Measurements from ENCODE around the gene FOCAD. TPM values are rescaled to one million over a fixed set of nuclear protein-coding genes. Genes with fewer than 3 reads are reported as not detected.

FOCAD gene
- total and polyA plus RNA-seq, 10 of the 15 experiments (the other 5 are each of a cell fraction or from before 2014, with no cell fraction given) = 13.7 to 93.0 (median 41.8) TPM

DNA sequence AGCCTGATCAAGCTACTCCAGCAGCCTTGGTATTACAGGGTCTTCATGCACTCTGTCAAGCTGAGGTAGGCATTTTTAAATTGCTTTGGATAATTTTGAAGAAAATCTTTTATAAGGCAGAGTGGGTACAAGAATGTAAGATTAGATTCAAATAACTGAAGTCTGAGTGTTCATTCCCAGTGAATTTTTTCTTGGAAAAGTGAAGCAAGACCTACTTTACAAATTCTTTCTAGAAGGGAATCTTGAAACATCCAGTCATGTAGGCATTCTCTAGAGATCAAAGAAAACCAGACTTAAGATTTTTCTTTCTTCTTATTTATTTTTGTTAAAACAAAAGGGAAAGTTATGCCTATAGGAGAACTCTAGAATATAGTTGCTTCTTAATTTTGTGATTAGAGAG lies 139.0 kb downstream of the FOCAD start:
- DNase-seq (ENCODE audit: low read depth, low spot score) (no peak), ATAC-seq (no peak), FAIRE-seq (no peak)
- Histone ChIP-seq H2AFZ (ENCODE audit: control insufficient read depth, low read depth, low read length) (no peak overlapping the region), H3K27me3 (replicated peaks in 1 of 2; ENCODE audit: control insufficient read depth in 2 of 2, insufficient read depth in 2 of 2, low read length in 1 of 2) (no peaks in the 10 kb centered on the region), H3K79me2 (ENCODE audit: control insufficient read depth, insufficient read depth, low read length) (no peaks in the 10 kb centered on the region), H3K9me3 (replicated peaks; ENCODE audit: control insufficient read depth, insufficient read depth, low read length) (no peaks in the 10 kb centered on the region; the same call in 2 of the 3 replicates), H3K4me1 (ENCODE audit: control insufficient read depth, insufficient read depth, low read length) (no peaks in the 10 kb centered on the region; the same call in 1 of the 2 replicates), H3K4me3 (no peak overlapping the region), H4K20me1 (ENCODE audit: control insufficient read depth, insufficient read depth) (no peaks in the 10 kb centered on the region), H3K36me3 (ENCODE audit: control insufficient read depth in 2 of 2, insufficient read depth in 2 of 2, low read length in 1 of 2) (peaks cover 0 to 13% of the 10 kb centered on the region in 2 experiments; a peak in 2 of 4 replicates), H3K4me2 (ENCODE audit: control insufficient read depth, insufficient read depth) (no peak overlapping the region), H3K27ac (ENCODE audit: control insufficient read depth, insufficient read depth) (no peak overlapping the region), H3K9ac (ENCODE audit: control insufficient read depth, insufficient read depth, low read length) (no peak overlapping the region)
- no peak for TF ChIP-seq PAX5 (IDR thresholded peaks at IDR 0.05; ENCODE audit: borderline replicate concordance, low read depth, low read length)
- TF ChIP-seq BHLHE40 (IDR thresholded peaks at IDR 0.05; ENCODE audit: borderline replicate concordance in 1 of 2, low read depth in 2 of 2, low read length in 1 of 2) = no peak
- no peak for TF ChIP-seq CREM (IDR thresholded peaks at IDR 0.05; ENCODE audit: low read depth)
- ChIA-PET CTCF (interaction anchor here (1.0 kb wide), 1 partner anchor 115 kb away, joined by 3 read pairs; no protein-coding TSS in a partner anchor), SMC1A (ENCODE audit: uncharacterized antibody, unreplicated experiment) (interaction anchor here (0.9 to 1.2 kb wide), 2 partner anchors 10 to 198 kb away, joined by 3 read pairs; no protein-coding TSS in a partner anchor), RAD21 (ENCODE audit: unreplicated experiment) (interaction anchor here (0.6 kb wide), 1 partner anchor 201 kb away, joined by 3 read pairs; the partner anchor contains the start of gene MLLT3), POLR2A (interaction anchor here (0.6 kb wide), 1 partner anchor 160 kb away, joined by 3 read pairs; no protein-coding TSS in a partner anchor)
- no TSS peak for BruUV-seq (replicated peaks)
- intact Hi-C loops (cut with micrococcal nuclease; ENCODE audit: unreplicated experiment) (no loop called here), in situ Hi-C loops (cut with MboI) (no loop called here)

DNA sequence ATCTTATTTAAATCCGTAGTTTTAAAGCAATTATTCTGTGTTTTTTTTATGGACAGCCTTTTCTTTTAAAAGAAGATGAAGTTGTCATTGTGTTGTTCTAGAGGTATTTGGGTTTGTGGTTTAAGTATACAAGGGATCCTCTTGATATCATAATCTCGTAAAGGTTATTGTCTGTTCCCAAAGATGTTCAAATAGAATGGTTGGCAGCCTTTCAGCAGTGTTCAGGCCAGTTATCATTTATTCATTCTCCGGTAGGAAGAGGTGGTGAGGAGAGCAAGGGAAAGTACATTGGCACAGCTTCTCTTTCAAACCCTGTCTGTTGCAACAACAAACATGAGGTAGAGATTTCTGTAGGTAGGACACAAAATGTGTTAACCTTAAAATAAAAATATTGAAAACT lies 147.0 kb downstream of the FOCAD start:
- SMC1A ChIA-PET (ENCODE audit: uncharacterized antibody, unreplicated experiment) = no interaction called here
- in situ Hi-C loops (cut with MboI) (no loop called here), intact Hi-C loops (cut with micrococcal nuclease; ENCODE audit: unreplicated experiment) (no loop called here)
- no TSS peak for BruUV-seq (replicated peaks)
- Histone ChIP-seq H3K9ac (ENCODE audit: control insufficient read depth, insufficient read depth, low read length) (no peak overlapping the region), H2AFZ (ENCODE audit: control insufficient read depth, low read depth, low read length) (no peak overlapping the region), H3K27ac (ENCODE audit: control insufficient read depth, insufficient read depth) (no peak overlapping the region), H3K4me3 (no peak overlapping the region), H3K36me3 (ENCODE audit: control insufficient read depth in 2 of 2, insufficient read depth in 2 of 2, low read length in 1 of 2) (peaks cover 1 to 10% of the 10 kb centered on the region in 2 experiments; a peak in 3 of 4 replicates), H4K20me1 (ENCODE audit: control insufficient read depth, insufficient read depth) (no peaks in the 10 kb centered on the region), H3K4me2 (ENCODE audit: control insufficient read depth, insufficient read depth) (no peak overlapping the region), H3K4me1 (ENCODE audit: control insufficient read depth, insufficient read depth, low read length) (no peaks in the 10 kb centered on the region), H3K9me3 (replicated peaks; ENCODE audit: control insufficient read depth, insufficient read depth, low read length) (no peaks in the 10 kb centered on the region; the same call in 1 of the 3 replicates), H3K27me3 (replicated peaks in 1 of 2; ENCODE audit: control insufficient read depth in 2 of 2, insufficient read depth in 2 of 2, low read length in 1 of 2) (no peaks in the 10 kb centered on the region), H3K79me2 (ENCODE audit: control insufficient read depth, insufficient read depth, low read length) (no peaks in the 10 kb centered on the region)
- CTCF ChIA-PET = no interaction called here
- DNase-seq (ENCODE audit: low read depth, low spot score) (no peak), FAIRE-seq (no peak), ATAC-seq (no peak)
- POLR2A ChIA-PET = no interaction called here
- 96% methylated on average over 3 of the region's 3 CpGs for WGBS (ENCODE audit: insufficient coverage, insufficient replicate concordance, low lambda C conversion rate, missing lambda C conversion rate)
- RAD21 ChIA-PET (ENCODE audit: unreplicated experiment) = no interaction called here
- TF ChIP-seq GATAD2B (conservative IDR thresholded peaks at IDR 0.05; ENCODE audit: low read depth) (no peak), SPI1 (IDR thresholded peaks at IDR 0.05; ENCODE audit: borderline replicate concordance, insufficient read depth, low read depth, low read length) (no peak), SIN3A (IDR thresholded peaks at IDR 0.05; ENCODE audit: low read depth, low read length) (no peak), NBN (IDR thresholded peaks at IDR 0.05) (no peak), YBX1 (IDR thresholded peaks at IDR 0.05) (no peak), MYB (IDR thresholded peaks at IDR 0.05; ENCODE audit: borderline replicate concordance, low read depth, low read length) (no peak), CREB1 (IDR thresholded peaks at IDR 0.05; ENCODE audit: low read depth) (no peak), ZNF207 (IDR thresholded peaks at IDR 0.05; ENCODE audit: borderline replicate concordance) (no peak), JUND (IDR thresholded peaks at IDR 0.05; ENCODE audit: low read depth, low read length) (no peak)
- TF ChIP-seq, protein P1, sequence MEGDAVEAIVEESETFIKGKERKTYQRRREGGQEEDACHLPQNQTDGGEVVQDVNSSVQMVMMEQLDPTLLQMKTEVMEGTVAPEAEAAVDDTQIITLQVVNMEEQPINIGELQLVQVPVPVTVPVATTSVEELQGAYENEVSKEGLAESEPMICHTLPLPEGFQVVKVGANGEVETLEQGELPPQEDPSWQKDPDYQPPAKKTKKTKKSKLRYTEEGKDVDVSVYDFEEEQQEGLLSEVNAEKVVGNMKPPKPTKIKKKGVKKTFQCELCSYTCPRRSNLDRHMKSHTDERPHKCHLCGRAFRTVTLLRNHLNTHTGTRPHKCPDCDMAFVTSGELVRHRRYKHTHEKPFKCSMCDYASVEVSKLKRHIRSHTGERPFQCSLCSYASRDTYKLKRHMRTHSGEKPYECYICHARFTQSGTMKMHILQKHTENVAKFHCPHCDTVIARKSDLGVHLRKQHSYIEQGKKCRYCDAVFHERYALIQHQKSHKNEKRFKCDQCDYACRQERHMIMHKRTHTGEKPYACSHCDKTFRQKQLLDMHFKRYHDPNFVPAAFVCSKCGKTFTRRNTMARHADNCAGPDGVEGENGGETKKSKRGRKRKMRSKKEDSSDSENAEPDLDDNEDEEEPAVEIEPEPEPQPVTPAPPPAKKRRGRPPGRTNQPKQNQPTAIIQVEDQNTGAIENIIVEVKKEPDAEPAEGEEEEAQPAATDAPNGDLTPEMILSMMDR (IDR thresholded peaks at IDR 0.05 in 2 of 3, conservative IDR thresholded peaks at IDR 0.05 in 1 of 3; ENCODE audit: control insufficient read depth in 2 of 3, extremely low read depth in 1 of 3, insufficient read depth in 1 of 3, low read depth in 3 of 3, low read length in 3 of 3) = no peak
- TF ChIP-seq, protein P2, sequence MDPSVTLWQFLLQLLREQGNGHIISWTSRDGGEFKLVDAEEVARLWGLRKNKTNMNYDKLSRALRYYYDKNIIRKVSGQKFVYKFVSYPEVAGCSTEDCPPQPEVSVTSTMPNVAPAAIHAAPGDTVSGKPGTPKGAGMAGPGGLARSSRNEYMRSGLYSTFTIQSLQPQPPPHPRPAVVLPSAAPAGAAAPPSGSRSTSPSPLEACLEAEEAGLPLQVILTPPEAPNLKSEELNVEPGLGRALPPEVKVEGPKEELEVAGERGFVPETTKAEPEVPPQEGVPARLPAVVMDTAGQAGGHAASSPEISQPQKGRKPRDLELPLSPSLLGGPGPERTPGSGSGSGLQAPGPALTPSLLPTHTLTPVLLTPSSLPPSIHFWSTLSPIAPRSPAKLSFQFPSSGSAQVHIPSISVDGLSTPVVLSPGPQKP (IDR thresholded peaks at IDR 0.05; ENCODE audit: low read depth, low read length) = no peak
- TF ChIP-seq, protein P3, sequence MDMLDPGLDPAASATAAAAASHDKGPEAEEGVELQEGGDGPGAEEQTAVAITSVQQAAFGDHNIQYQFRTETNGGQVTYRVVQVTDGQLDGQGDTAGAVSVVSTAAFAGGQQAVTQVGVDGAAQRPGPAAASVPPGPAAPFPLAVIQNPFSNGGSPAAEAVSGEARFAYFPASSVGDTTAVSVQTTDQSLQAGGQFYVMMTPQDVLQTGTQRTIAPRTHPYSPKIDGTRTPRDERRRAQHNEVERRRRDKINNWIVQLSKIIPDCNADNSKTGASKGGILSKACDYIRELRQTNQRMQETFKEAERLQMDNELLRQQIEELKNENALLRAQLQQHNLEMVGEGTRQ (IDR thresholded peaks at IDR 0.05; ENCODE audit: borderline replicate concordance, low read depth, low read length) = no peak
